HepG2 (cell line): Measurements from ENCODE around the gene EIF3A. TPM values are rescaled to one million over a fixed set of nuclear protein-coding genes. Genes with fewer than 3 reads are reported as not detected.
A peak's percentile ranks its signal among the peaks of the same experiment; 100 is the strongest.

Experiments used
- GPN1 ChIP-seq: sonication (generic); formaldehyde crosslinking; IDR thresholded peaks from 2 replicates; pipeline ENCODE4 v1.5.1; 2020; ENCODE audit warnings: missing genetic modification reagents, borderline replicate concordance
- HCFC1 ChIP-seq: fragments of 150-350 bp; IDR thresholded peaks from 2 replicates; pipeline ENCODE4 v1.6.1; 2014; ENCODE audit warnings: low read depth, low read length
- JUND ChIP-seq: sonication (generic); formaldehyde crosslinking; IDR thresholded peaks from 2 replicates; pipeline ENCODE4 v1.8.0; 2022; ENCODE audit warnings: mild to moderate bottlenecking, missing genetic modification reagents
- MAFK ChIP-seq, 2 experiments: IDR thresholded peaks in 1 of 2; conservative IDR thresholded peaks in 1 of 2; 2 replicates each; pipeline ENCODE4 v1.6.1; 2011; ENCODE audit warnings: improper control_type of control experiment in 2 of 2, low read length in 2 of 2
- MIER2 ChIP-seq: IDR thresholded peaks from 2 replicates; pipeline ENCODE4 v1.6.1; 2016; ENCODE audit warnings: missing biosample characterization, missing genetic modification reagents
- NFYB ChIP-seq: sonication (generic); formaldehyde crosslinking; IDR thresholded peaks from 2 replicates; pipeline ENCODE4 v1.4.0; 2020; ENCODE audit warnings: missing genetic modification reagents
- RCOR2 ChIP-seq: IDR thresholded peaks from 2 replicates; pipeline ENCODE4 v1.6.1; 2016; ENCODE audit warnings: missing biosample characterization, missing genetic modification reagents
- SPEN ChIP-seq: sonication (generic); formaldehyde crosslinking; IDR thresholded peaks from 2 replicates; pipeline ENCODE4 v1.5.1; 2020; ENCODE audit warnings: low read depth, mild to moderate bottlenecking, missing genetic modification reagents
- SRF ChIP-seq: IDR thresholded peaks from 2 replicates; pipeline ENCODE4 v1.6.1; 2011; ENCODE audit warnings: mild to moderate bottlenecking, low read depth, low read length, moderate library complexity
- SYNCRIP ChIP-seq: fragments of 200-400 bp; formaldehyde crosslinking; IDR thresholded peaks from 2 replicates; pipeline ENCODE4 v1.6.1; 2018; ENCODE audit warnings: mild to moderate bottlenecking, low read depth, low read length; ENCODE audit not compliant: insufficient read depth
- TRIM24 ChIP-seq: sonication (generic); formaldehyde crosslinking; IDR thresholded peaks from 2 replicates; pipeline ENCODE4 v1.8.0; 2022; ENCODE audit warnings: mild to moderate bottlenecking, missing genetic modification reagents
- ZBTB49 ChIP-seq: sonication (generic); formaldehyde crosslinking; IDR thresholded peaks from 2 replicates; pipeline ENCODE4 v1.4.0; 2020; ENCODE audit warnings: missing genetic modification reagents, borderline replicate concordance
- ZFP62 ChIP-seq: sonication (generic); formaldehyde crosslinking; IDR thresholded peaks from 2 replicates; pipeline ENCODE4 v1.4.0; 2020; ENCODE audit warnings: missing genetic modification reagents
- ZNF34 ChIP-seq: sonication (generic); formaldehyde crosslinking; IDR thresholded peaks from 2 replicates; pipeline ENCODE4 v1.4.0; 2020; ENCODE audit warnings: mild to moderate bottlenecking, missing genetic modification reagents, borderline replicate concordance
- ZNF556 ChIP-seq: sonication (generic); formaldehyde crosslinking; IDR thresholded peaks from 2 replicates; pipeline ENCODE4 v1.4.0; 2020; ENCODE audit warnings: mild to moderate bottlenecking, missing genetic modification reagents, borderline replicate concordance
- ZNF749 ChIP-seq: sonication (generic); formaldehyde crosslinking; IDR thresholded peaks from 2 replicates; pipeline ENCODE4 v1.8.0; 2022; ENCODE audit warnings: mild to moderate bottlenecking, missing genetic modification reagents, moderate library complexity, borderline replicate concordance
- ZNF772 ChIP-seq: sonication (generic); formaldehyde crosslinking; IDR thresholded peaks from 2 replicates; pipeline ENCODE4 v1.5.0; 2020; ENCODE audit warnings: mild to moderate bottlenecking, missing genetic modification reagents
- ZNF776 ChIP-seq: sonication (generic); formaldehyde crosslinking; IDR thresholded peaks from 2 replicates; pipeline ENCODE4 v1.4.0; 2020; ENCODE audit warnings: mild to moderate bottlenecking, missing genetic modification reagents
- ZNF800 ChIP-seq: sonication (generic); formaldehyde crosslinking; IDR thresholded peaks from 2 replicates; pipeline ENCODE4 v1.4.0; 2020; ENCODE audit warnings: missing genetic modification reagents
- polyA plus RNA-seq, 8 experiments: library from polyadenylated mRNA; depleted of rRNA in 3 of 8; stranded (reverse) in 7 of 8; unstranded in 1 of 8; fragments of >200 nt; fragmentation: Illumina TruSeq in 4 of 8; extraction: Trizol in 4 of 8; gene quantifications; 2 replicates each; pipeline versions ENCODE4 v1.2.1 to v1.2.3, GENCODE V29; 2011 to 2016; ENCODE audit warnings: low read depth in 4 of 8, missing spikeins in 1 of 8, mixed read lengths in 1 of 8; ENCODE audit not compliant: insufficient read depth in 1 of 8
- total RNA-seq, 5 experiments: library from RNA; depleted of rRNA; stranded (reverse); fragments of >200 nt; fragmentation: Illumina TruSeq; extraction: Trizol; gene quantifications; 2 replicates each; pipeline ENCODE4 v1.2.3, GENCODE V29; 2016; ENCODE audit warnings: low read depth in 1 of 5
- TF ChIP-seq, protein P1 (sequence below): sonication (generic); formaldehyde crosslinking; IDR thresholded peaks from 2 replicates; pipeline ENCODE4 v1.9.0; 2022; ENCODE audit warnings: missing genetic modification reagents, mild to moderate bottlenecking, borderline replicate concordance
- TF ChIP-seq, protein P2 (sequence below): sonication (generic); formaldehyde crosslinking; IDR thresholded peaks from 2 replicates; pipeline ENCODE4 v1.4.0; 2020; ENCODE audit warnings: mild to moderate bottlenecking, missing genetic modification reagents
- TF ChIP-seq, protein P3 (sequence below): sonication (generic); formaldehyde crosslinking; IDR thresholded peaks from 2 replicates; pipeline ENCODE4 v1.8.1; 2023; ENCODE audit warnings: mild to moderate bottlenecking, inconsistent platforms, moderate library complexity, missing genetic modification reagents, borderline replicate concordance

EIF3A gene
- total and polyA plus RNA-seq, 2 of the 13 experiments (the other 11 are each of a cell fraction or from before 2014, with no cell fraction given): 25.6 to 117 TPM

DNA sequence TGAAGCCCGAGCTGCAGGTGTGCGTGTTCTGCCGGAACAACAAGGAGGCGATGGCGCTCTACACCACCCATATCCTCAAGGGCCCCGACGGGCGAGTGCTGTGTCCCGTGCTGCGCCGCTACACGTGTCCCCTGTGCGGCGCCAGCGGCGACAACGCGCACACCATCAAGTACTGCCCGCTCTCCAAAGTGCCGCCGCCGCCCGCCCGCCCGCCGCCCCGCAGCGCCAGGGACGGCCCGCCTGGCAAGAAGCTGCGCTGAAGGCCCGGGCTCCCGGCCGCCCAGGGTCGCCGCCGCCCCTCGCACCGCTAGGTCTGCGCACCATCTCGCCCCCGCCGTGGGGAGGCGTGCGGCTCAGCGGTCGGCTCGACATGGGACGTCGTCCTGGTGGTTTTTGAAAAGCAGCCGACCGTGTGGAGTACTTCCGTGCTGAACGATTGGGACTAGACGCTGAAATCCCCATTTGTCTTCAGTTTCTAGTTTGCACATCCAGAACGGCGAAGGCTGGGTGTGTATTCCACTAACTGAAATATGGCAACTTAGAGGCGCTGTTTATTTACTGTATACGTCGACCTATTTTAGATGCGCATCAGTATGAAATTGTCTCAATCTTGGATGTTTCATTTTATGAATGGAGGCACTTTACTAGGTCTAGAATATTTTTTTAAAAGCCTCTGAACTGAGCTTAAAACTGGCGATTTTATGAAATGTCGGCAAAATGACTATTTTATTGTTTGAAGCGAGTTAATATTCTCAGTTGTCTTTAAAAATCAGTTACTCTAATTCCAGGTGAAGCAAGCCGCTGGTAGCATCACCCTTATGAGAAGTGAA lies 50.0 kb downstream of the EIF3A start (continued):
- TF ChIP-seq ZFP62 (CRISPR knock-in tag): no peak
- no peak for TF ChIP-seq SRF
- 0 out of 2 replicates have a peak, but pooled peaks have one; percentile 17 for TF ChIP-seq NFYB (CRISPR knock-in tag)
- TF ChIP-seq SYNCRIP: no peak
- no peak for TF ChIP-seq ZNF749
- TF ChIP-seq JUND (CRISPR knock-in tag): no peak
- TF ChIP-seq, protein P1, sequence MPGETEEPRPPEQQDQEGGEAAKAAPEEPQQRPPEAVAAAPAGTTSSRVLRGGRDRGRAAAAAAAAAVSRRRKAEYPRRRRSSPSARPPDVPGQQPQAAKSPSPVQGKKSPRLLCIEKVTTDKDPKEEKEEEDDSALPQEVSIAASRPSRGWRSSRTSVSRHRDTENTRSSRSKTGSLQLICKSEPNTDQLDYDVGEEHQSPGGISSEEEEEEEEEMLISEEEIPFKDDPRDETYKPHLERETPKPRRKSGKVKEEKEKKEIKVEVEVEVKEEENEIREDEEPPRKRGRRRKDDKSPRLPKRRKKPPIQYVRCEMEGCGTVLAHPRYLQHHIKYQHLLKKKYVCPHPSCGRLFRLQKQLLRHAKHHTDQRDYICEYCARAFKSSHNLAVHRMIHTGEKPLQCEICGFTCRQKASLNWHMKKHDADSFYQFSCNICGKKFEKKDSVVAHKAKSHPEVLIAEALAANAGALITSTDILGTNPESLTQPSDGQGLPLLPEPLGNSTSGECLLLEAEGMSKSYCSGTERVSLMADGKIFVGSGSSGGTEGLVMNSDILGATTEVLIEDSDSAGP (CRISPR knock-in tag): no peak
- TF ChIP-seq ZNF34 (CRISPR knock-in tag): 0 out of 2 replicates have a peak, but pooled peaks have one; percentile 24
- no peak for TF ChIP-seq SPEN (CRISPR knock-in tag)
- TF ChIP-seq MAFK (conservative IDR thresholded peaks at IDR 0.05 in 1 of 2, IDR thresholded peaks at IDR 0.05 in 1 of 2; ENCODE audit: low read length in 2 of 2): no peak
- no peak for TF ChIP-seq TRIM24 (CRISPR knock-in tag)
- TF ChIP-seq RCOR2 (CRISPR knock-in tag): no peak
- TF ChIP-seq ZNF772 (CRISPR knock-in tag): no peak; the same call in 1 of the 2 replicates
- TF ChIP-seq ZNF556: no peak
- peak; percentile 77 for TF ChIP-seq ZNF800
- no peak for TF ChIP-seq ZNF776
- no peak for TF ChIP-seq ZBTB49 (CRISPR knock-in tag)
- no peak for TF ChIP-seq GPN1 (CRISPR knock-in tag)
- TF ChIP-seq, protein P2, sequence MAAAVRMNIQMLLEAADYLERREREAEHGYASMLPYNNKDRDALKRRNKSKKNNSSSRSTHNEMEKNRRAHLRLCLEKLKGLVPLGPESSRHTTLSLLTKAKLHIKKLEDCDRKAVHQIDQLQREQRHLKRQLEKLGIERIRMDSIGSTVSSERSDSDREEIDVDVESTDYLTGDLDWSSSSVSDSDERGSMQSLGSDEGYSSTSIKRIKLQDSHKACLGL (CRISPR knock-in tag): peak; percentile 77; the same call in 1 of the 2 replicates
- TF ChIP-seq, protein P3, sequence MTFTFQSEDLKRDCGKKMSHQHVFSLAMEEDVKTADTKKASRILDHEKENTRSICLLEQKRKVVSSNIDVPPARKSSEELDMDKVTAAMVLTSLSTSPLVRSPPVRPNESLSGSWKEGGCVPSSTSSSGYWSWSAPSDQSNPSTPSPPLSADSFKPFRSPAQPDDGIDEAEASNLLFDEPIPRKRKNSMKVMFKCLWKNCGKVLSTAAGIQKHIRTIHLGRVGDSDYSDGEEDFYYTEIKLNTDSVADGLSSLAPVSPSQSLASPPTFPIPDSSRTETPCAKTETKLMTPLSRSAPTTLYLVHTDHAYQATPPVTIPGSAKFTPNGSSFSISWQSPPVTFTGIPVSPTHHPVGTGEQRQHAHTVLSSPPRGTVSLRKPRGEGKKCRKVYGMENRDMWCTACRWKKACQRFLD (CRISPR knock-in tag): no peak
- TF ChIP-seq MIER2 (CRISPR knock-in tag): no peak
- TF ChIP-seq HCFC1: no peak
